PC-9 (cell line): Measurements from ENCODE around the gene PDE1C. TPM values are rescaled to one million over a fixed set of nuclear protein-coding genes. Genes with fewer than 3 reads are reported as not detected.

Experiments
- BruUV-seq: library from RNA; stranded (reverse); fragments of 400-500 nt; replicated peaks from 2 replicates; lab custom pipeline; 2021; lab: Mats Ljungman, UMichigan
- CTCF ChIA-PET: fragments of 300-600 bp; sonication (Branson Sonifier 250); formaldehyde crosslinking; loops from one replicate; lab custom pipeline; 2022; ENCODE audit warnings: antibody characterized with exemption; lab: Charles Lee
- POLR2A ChIA-PET: fragments of 300-600 bp; sonication (Branson Sonifier 250); formaldehyde crosslinking; loops from one replicate; lab custom pipeline; 2022; ENCODE audit warnings: antibody characterized with exemption; ENCODE audit not compliant: unreplicated experiment; lab: Charles Lee
- DNase-seq, 2 experiments: peaks; one replicate each; pipeline versions ENCODE4 v3.0.0 to v3.0.0-alpha.2; 2015 to 2022; ENCODE audit warnings: mixed read lengths in 1 of 2
- H2AFZ ChIP-seq: fragments of 200-600 bp; sonication (generic); 2 replicates; pipeline ENCODE4 v1.8.1; 2017; ENCODE audit warnings: antibody characterized with exemption
- H3F3A ChIP-seq: fragments of 200-600 bp; sonication (generic); 2 replicates; pipeline ENCODE4 v1.8.1; 2017; ENCODE audit warnings: antibody characterized with exemption, mild to moderate bottlenecking, low read depth; ENCODE audit not compliant: insufficient read depth
- H3K27ac ChIP-seq: fragments of 200-600 bp; sonication (generic); 2 replicates; pipeline ENCODE4 v1.6.1; 2016; ENCODE audit warnings: mixed run types
- H3K27me3 ChIP-seq: fragments of 200-600 bp; sonication (generic); 2 replicates; pipeline ENCODE4 v1.6.1; 2016; ENCODE audit warnings: low read depth, mixed run types; ENCODE audit not compliant: insufficient read depth
- H3K36me3 ChIP-seq: fragments of 200-600 bp; sonication (generic); 2 replicates; pipeline ENCODE4 v1.6.1; 2016; ENCODE audit warnings: low read depth, mixed run types
- H3K4me1 ChIP-seq: fragments of 200-600 bp; sonication (generic); replicated peaks from 2 replicates; pipeline ENCODE4 v1.6.1; 2016; ENCODE audit warnings: mixed run types; ENCODE audit not compliant: insufficient read depth
- H3K4me2 ChIP-seq: fragments of 200-600 bp; sonication (generic); 2 replicates; pipeline ENCODE4 v1.6.1; 2017; ENCODE audit warnings: mixed run types
- H3K4me3 ChIP-seq: fragments of 200-600 bp; sonication (generic); 2 replicates; pipeline ENCODE4 v1.6.1; 2016; ENCODE audit warnings: mixed run types
- H3K79me2 ChIP-seq: fragments of 200-600 bp; sonication (generic); 2 replicates; pipeline ENCODE4 v1.6.1; 2017; ENCODE audit warnings: low read depth, mixed run types
- H3K9me2 ChIP-seq: fragments of 200-600 bp; sonication (generic); 2 replicates; pipeline ENCODE4 v1.8.1; 2017; ENCODE audit warnings: mild to moderate bottlenecking; ENCODE audit not compliant: insufficient read depth
- H3K9me3 ChIP-seq: fragments of 200-600 bp; sonication (generic); 2 replicates; pipeline ENCODE4 v1.8.1; 2016; ENCODE audit warnings: low read depth; ENCODE audit not compliant: insufficient read depth
- H4K20me1 ChIP-seq: fragments of 200-600 bp; sonication (generic); 2 replicates; pipeline ENCODE4 v1.8.1; 2017; ENCODE audit not compliant: insufficient read depth
- EZH2 ChIP-seq: fragments of 200-600 bp; sonication (generic); IDR thresholded peaks from 2 replicates; pipeline ENCODE4 v1.8.0; 2017; ENCODE audit warnings: antibody characterized with exemption, low read depth
- intact Hi-C: fragments of 100-400 bp; cut with micrococcal nuclease; formaldehyde crosslinking; loops from one replicate; pipeline ENCODE4 v1.10.0; 2022; ENCODE audit not compliant: unreplicated experiment
- total RNA-seq: library from RNA; stranded (reverse); gene quantifications from 2 replicates; pipeline ENCODE4 v1.2.3, GENCODE V29; 2021
- TF ChIP-seq, protein P1 (sequence below): fragments of 200-600 bp; sonication (generic); conservative IDR thresholded peaks from 2 replicates; pipeline ENCODE4 v1.6.1; 2017; ENCODE audit warnings: mixed run types, antibody characterized with exemption, mild to moderate bottlenecking, moderate library complexity

The PDE1C gene
- total RNA-seq, 1 experiment from 2014 or later = 1.7 TPM

- no peak overlapping the region for H2AFZ ChIP-seq
- CTCF ChIA-PET = no interaction called here
- H3K9me2 ChIP-seq = no peaks in the 10 kb centered on the region
- no peak overlapping the region for H3K4me3 ChIP-seq
- H3K27me3 ChIP-seq = no peaks in the 10 kb centered on the region
- no peak overlapping the region for H3K27ac ChIP-seq
- H3F3A ChIP-seq = no peaks in the 10 kb centered on the region
- no peaks in the 10 kb centered on the region for H3K79me2 ChIP-seq
- H3K4me1 ChIP-seq = no peaks in the 10 kb centered on the region
- H3K4me2 ChIP-seq = no peak overlapping the region
- no TSS peak for BruUV-seq
- intact Hi-C loops = no loop called here
- H3K9me3 ChIP-seq = no peaks in the 10 kb centered on the region
- POLR2A ChIA-PET = no interaction called here
- no peaks in the 10 kb centered on the region for H4K20me1 ChIP-seq
- no peak for TF ChIP-seq EZH2
- TF ChIP-seq, protein P1, sequence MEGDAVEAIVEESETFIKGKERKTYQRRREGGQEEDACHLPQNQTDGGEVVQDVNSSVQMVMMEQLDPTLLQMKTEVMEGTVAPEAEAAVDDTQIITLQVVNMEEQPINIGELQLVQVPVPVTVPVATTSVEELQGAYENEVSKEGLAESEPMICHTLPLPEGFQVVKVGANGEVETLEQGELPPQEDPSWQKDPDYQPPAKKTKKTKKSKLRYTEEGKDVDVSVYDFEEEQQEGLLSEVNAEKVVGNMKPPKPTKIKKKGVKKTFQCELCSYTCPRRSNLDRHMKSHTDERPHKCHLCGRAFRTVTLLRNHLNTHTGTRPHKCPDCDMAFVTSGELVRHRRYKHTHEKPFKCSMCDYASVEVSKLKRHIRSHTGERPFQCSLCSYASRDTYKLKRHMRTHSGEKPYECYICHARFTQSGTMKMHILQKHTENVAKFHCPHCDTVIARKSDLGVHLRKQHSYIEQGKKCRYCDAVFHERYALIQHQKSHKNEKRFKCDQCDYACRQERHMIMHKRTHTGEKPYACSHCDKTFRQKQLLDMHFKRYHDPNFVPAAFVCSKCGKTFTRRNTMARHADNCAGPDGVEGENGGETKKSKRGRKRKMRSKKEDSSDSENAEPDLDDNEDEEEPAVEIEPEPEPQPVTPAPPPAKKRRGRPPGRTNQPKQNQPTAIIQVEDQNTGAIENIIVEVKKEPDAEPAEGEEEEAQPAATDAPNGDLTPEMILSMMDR = no peak
- DNase-seq = no peak
- no peaks in the 10 kb centered on the region for H3K36me3 ChIP-seq
Measured at GRCh38 chr7:31864646-31865045, 205.6 kb downstream of the PDE1C start.

DNA sequence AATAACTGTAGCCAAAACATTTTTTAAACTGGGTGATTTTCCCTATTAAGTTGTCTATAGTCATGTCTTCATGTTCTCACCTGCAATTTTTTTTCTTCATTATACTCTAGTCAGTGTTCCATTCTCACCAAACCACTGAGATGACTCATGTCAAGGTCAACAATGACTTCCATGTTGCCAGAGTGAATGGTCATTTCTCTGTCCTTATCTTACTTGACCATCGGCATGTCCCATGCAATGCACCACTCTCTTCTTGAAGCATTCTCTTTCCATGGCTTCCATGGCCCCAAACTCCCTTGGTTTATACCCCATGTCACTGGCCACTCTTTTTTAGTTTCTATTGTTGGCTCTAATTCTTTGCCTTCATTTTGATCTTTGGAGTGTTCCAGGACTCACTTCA, 209.3 kb downstream of the PDE1C start:
- no peak for DNase-seq
- POLR2A ChIA-PET = no interaction called here

GRCh38 chr7:31858055-31858454, 212.2 kb downstream of the PDE1C start:
- Histone ChIP-seq H3K4me3 (no peak overlapping the region), H4K20me1 (no peaks in the 10 kb centered on the region), H3K27me3 (no peaks in the 10 kb centered on the region; the same call in 1 of the 2 replicates), H3K9me2 (no peaks in the 10 kb centered on the region), H2AFZ (no peak overlapping the region), H3K27ac (no peak overlapping the region), H3K4me1 (no peaks in the 10 kb centered on the region), H3K79me2 (no peaks in the 10 kb centered on the region), H3K9me3 (no peaks in the 10 kb centered on the region), H3K4me2 (no peak overlapping the region), H3K36me3 (no peaks in the 10 kb centered on the region), H3F3A (no peaks in the 10 kb centered on the region)
- ChIA-PET POLR2A (no interaction called here), CTCF (no interaction called here)
- BruUV-seq = no TSS peak
- intact Hi-C loops = no loop called here
- DNase-seq = no peak
- no peak for TF ChIP-seq EZH2
- TF ChIP-seq, protein P1 = no peak

More for the DNA sequence above, 209.3 kb downstream of the PDE1C start:
- Histone ChIP-seq H3K27ac (no peak overlapping the region), H3K4me3 (no peak overlapping the region), H3K27me3 (no peaks in the 10 kb centered on the region; the same call in 1 of the 2 replicates), H4K20me1 (no peaks in the 10 kb centered on the region), H3K36me3 (no peaks in the 10 kb centered on the region), H2AFZ (no peak overlapping the region), H3K9me2 (no peaks in the 10 kb centered on the region), H3K9me3 (no peaks in the 10 kb centered on the region), H3K4me1 (no peaks in the 10 kb centered on the region), H3F3A (no peaks in the 10 kb centered on the region), H3K4me2 (no peak overlapping the region), H3K79me2 (no peaks in the 10 kb centered on the region)
- intact Hi-C loops = no loop called here
- no TSS peak for BruUV-seq
- CTCF ChIA-PET = no interaction called here
- TF ChIP-seq EZH2 = no peak
- TF ChIP-seq, protein P1 = no peak
